H1 (cell line): ENCODE data around the gene CHD2. TPM values are rescaled to one million over a fixed set of nuclear protein-coding genes. Genes with fewer than 3 reads are reported as not detected.

Experiments used
- CTCF ChIA-PET: fragments of 300-600 bp; sonication (Branson Sonifier 250); formaldehyde crosslinking; loops from one replicate; lab custom pipeline; 2021; ENCODE audit not compliant: partially characterized antibody; lab: Charles Lee
- POLR2A ChIA-PET: fragments of 300-600 bp; sonication (Branson Sonifier 250); formaldehyde crosslinking; loops from one replicate; lab custom pipeline; 2021; ENCODE audit warnings: inconsistent platforms; ENCODE audit not compliant: partially characterized antibody; lab: Charles Lee
- DNase-seq, 2 experiments: peaks; one replicate each; pipeline versions ENCODE4 v3.0.0 to v3.0.0-alpha.2; 2010 to 2022; ENCODE audit warnings: low spot score in 2 of 2, low read depth in 1 of 2, mixed read lengths in 1 of 2
- FAIRE-seq: peaks from 2 replicates; lab custom pipeline; 2011; peaks lifted over from hg19 to GRCh38; lab: Jason Lieb, UNC
- H2AFZ ChIP-seq: 2 replicates; pipeline ENCODE4 v1.8.1; 2012; ENCODE audit warnings: low read length, inconsistent platforms
- H2AK5ac ChIP-seq: 2 replicates; pipeline ENCODE4 v1.6.1; 2013; ENCODE audit warnings: low read depth, low read length
- H2BK120ac ChIP-seq: replicated peaks from 2 replicates; pipeline ENCODE3; 2013; ENCODE audit warnings: low read depth, low read length, inconsistent platforms
- H2BK12ac ChIP-seq: 2 replicates; pipeline ENCODE4 v1.6.1; 2013; ENCODE audit warnings: low read depth, low read length
- H2BK15ac ChIP-seq: 2 replicates; pipeline ENCODE4 v1.6.1; 2013; ENCODE audit warnings: low read length
- H2BK20ac ChIP-seq: 2 replicates; pipeline ENCODE4 v1.6.1; 2013; ENCODE audit warnings: low read length
- H2BK5ac ChIP-seq: 2 replicates; pipeline ENCODE4 v1.6.1; 2013; ENCODE audit warnings: low read depth, low read length
- H3K14ac ChIP-seq: 2 replicates; pipeline ENCODE4 v1.6.1; 2013; ENCODE audit warnings: inconsistent platforms; ENCODE audit not compliant: insufficient read length
- H3K18ac ChIP-seq: 2 replicates; pipeline ENCODE4 v1.6.1; 2013; ENCODE audit warnings: low read length; ENCODE audit errors: extremely low read depth
- H3K23ac ChIP-seq: 2 replicates; pipeline ENCODE4 v1.6.1; 2013; ENCODE audit warnings: inconsistent platforms; ENCODE audit not compliant: insufficient read length
- H3K23me2 ChIP-seq: 2 replicates; pipeline ENCODE4 v1.6.1; 2013; ENCODE audit warnings: low read depth, low read length
- H3K27ac ChIP-seq: 2 replicates; pipeline ENCODE4 v1.6.1; 2011; ENCODE audit warnings: low read depth, low read length, inconsistent platforms
- H3K27me3 ChIP-seq, 4 experiments: replicated peaks in 1 of 4; 1 replicate in 1 of 4; 2 replicates in 3 of 4; pipeline versions ENCODE4 v1.6.1 to v1.8.1; 2011 to 2013; ENCODE audit warnings: low read length in 3 of 4, mild to moderate bottlenecking in 3 of 4, inconsistent platforms in 2 of 4, mixed read lengths in 2 of 4, moderate library complexity in 1 of 4; ENCODE audit not compliant: control insufficient read depth in 3 of 4, insufficient read depth in 3 of 4; ENCODE audit errors: extremely low read depth in 1 of 4
- H3K36me3 ChIP-seq, 4 experiments: 2 replicates each; pipeline versions ENCODE4 v1.6.1 to v1.8.1; 2011 to 2013; ENCODE audit warnings: mild to moderate bottlenecking in 4 of 4, low read length in 3 of 4, moderate library complexity in 2 of 4, control low read depth in 1 of 4, inconsistent platforms in 1 of 4; ENCODE audit not compliant: insufficient read depth in 4 of 4, control insufficient read depth in 2 of 4
- H3K4ac ChIP-seq: replicated peaks from 2 replicates; pipeline ENCODE3; 2013; ENCODE audit warnings: low read length, low read depth, mixed read lengths, inconsistent platforms; ENCODE audit not compliant: insufficient read length
- H3K4me1 ChIP-seq, 4 experiments: replicated peaks in 1 of 4; 1 replicate in 1 of 4; 2 replicates in 3 of 4; pipeline versions ENCODE4 v1.6.1 to v1.8.1; 2011 to 2013; ENCODE audit warnings: low read length in 3 of 4, inconsistent platforms in 2 of 4, mixed read lengths in 1 of 4; ENCODE audit not compliant: insufficient read depth in 4 of 4, control insufficient read depth in 3 of 4
- H3K4me2 ChIP-seq, 2 experiments: 2 replicates each; pipeline versions ENCODE4 v1.6.1 to v1.8.1; 2011 to 2013; ENCODE audit warnings: low read depth in 2 of 2, low read length in 2 of 2, control low read depth in 1 of 2, inconsistent platforms in 1 of 2, mild to moderate bottlenecking in 1 of 2; ENCODE audit not compliant: insufficient read depth in 1 of 2
- H3K4me3 ChIP-seq, 4 experiments: fragments of 200-600, 300-600 bp in 1 of 4; sonication (generic), shearing (Covaris generic), sonication (Bioruptor Twin) in 1 of 4; 2 replicates each; pipeline versions ENCODE4 v1.5.1 to v1.8.1; 2011 to 2016; ENCODE audit warnings: low read length in 4 of 4, low read depth in 3 of 4, control low read depth in 2 of 4, inconsistent platforms in 2 of 4, mild to moderate bottlenecking in 2 of 4, mixed read lengths in 1 of 4, moderate library complexity in 1 of 4; ENCODE audit not compliant: insufficient read depth in 2 of 4; ENCODE audit errors: extremely low read depth in 1 of 4
- H3K56ac ChIP-seq: replicated peaks from 2 replicates; pipeline ENCODE3; 2013; ENCODE audit warnings: low read depth, mild to moderate bottlenecking, mixed read lengths, low read length, inconsistent platforms; ENCODE audit not compliant: insufficient read length
- H3K79me1 ChIP-seq: 2 replicates; pipeline ENCODE4 v1.6.1; 2013; ENCODE audit warnings: low read depth, low read length, control low read depth
- H3K79me2 ChIP-seq, 2 experiments: 2 replicates each; pipeline versions ENCODE4 v1.6.1 to v1.8.1; 2012 to 2013; ENCODE audit warnings: low read length in 2 of 2, mild to moderate bottlenecking in 2 of 2, inconsistent platforms in 1 of 2; ENCODE audit not compliant: insufficient read depth in 2 of 2, control insufficient read depth in 1 of 2
- H3K9ac ChIP-seq, 4 experiments: replicated peaks in 1 of 4; 1 replicate in 1 of 4; 2 replicates in 3 of 4; pipeline versions ENCODE4 v1.6.1 to v1.8.1; 2011 to 2013; ENCODE audit warnings: low read depth in 3 of 4, low read length in 3 of 4, control low read depth in 2 of 4, mild to moderate bottlenecking in 2 of 4, moderate library complexity in 2 of 4, inconsistent platforms in 1 of 4; ENCODE audit errors: extremely low read depth in 1 of 4
- H3K9me3 ChIP-seq, 2 experiments: 2 replicates each; pipeline versions ENCODE4 v1.6.1 to v1.8.1; 2012 to 2013; ENCODE audit warnings: mild to moderate bottlenecking in 2 of 2, moderate library complexity in 2 of 2, control low read depth in 1 of 2, inconsistent platforms in 1 of 2, low read depth in 1 of 2, low read length in 1 of 2, mixed read lengths in 1 of 2; ENCODE audit not compliant: insufficient read depth in 2 of 2
- H4K20me1 ChIP-seq, 2 experiments: replicated peaks in 1 of 2; 2 replicates each; pipeline versions ENCODE3 to v1.8.1; 2011 to 2013; ENCODE audit warnings: inconsistent platforms in 2 of 2, low read length in 2 of 2, mild to moderate bottlenecking in 1 of 2; ENCODE audit not compliant: insufficient read depth in 2 of 2, control insufficient read depth in 1 of 2
- H4K5ac ChIP-seq: 2 replicates; pipeline ENCODE4 v1.6.1; 2013; ENCODE audit warnings: low read length, low read depth, mixed read lengths, inconsistent platforms; ENCODE audit not compliant: insufficient read length
- H4K8ac ChIP-seq: 2 replicates; pipeline ENCODE4 v1.8.0; 2013; ENCODE audit warnings: mild to moderate bottlenecking, moderate library complexity, low read length, inconsistent platforms; ENCODE audit not compliant: insufficient read depth; ENCODE audit errors: extremely low read depth
- H4K91ac ChIP-seq: replicated peaks from 2 replicates; pipeline ENCODE3; 2013; ENCODE audit warnings: low read length, mixed read lengths, inconsistent platforms; ENCODE audit not compliant: insufficient read length
- CBX8 ChIP-seq: fragments of 300-800, 300-1000 bp; sonication (generic); IDR thresholded peaks from 2 replicates; pipeline ENCODE4 v1.7.1; 2016; ENCODE audit warnings: low read depth, low read length, borderline replicate concordance
- CHD1 ChIP-seq: IDR thresholded peaks from 2 replicates; pipeline ENCODE4 v1.6.1; 2012; ENCODE audit warnings: low read depth, low read length, improper control_type of control experiment
- CTCF ChIP-seq, 3 experiments: IDR thresholded peaks; 1 replicate in 2 of 3; 2 replicates in 1 of 3; pipeline versions ENCODE4 v1.5.1 to v1.6.1; 2011; ENCODE audit warnings: low read length in 3 of 3, mild to moderate bottlenecking in 3 of 3, inconsistent platforms in 2 of 3, low read depth in 1 of 3, moderate library complexity in 1 of 3; ENCODE audit not compliant: insufficient read depth in 1 of 3; ENCODE audit errors: control extremely low read depth in 1 of 3
- FOSL1 ChIP-seq: IDR thresholded peaks from 2 replicates; pipeline ENCODE4 v1.6.1; 2011; ENCODE audit warnings: mild to moderate bottlenecking, low read depth, low read length, moderate library complexity; ENCODE audit not compliant: insufficient read depth
- GABPA ChIP-seq: IDR thresholded peaks from 2 replicates; pipeline ENCODE4 v1.6.1; 2011; ENCODE audit warnings: mild to moderate bottlenecking, low read length, moderate library complexity, borderline replicate concordance; ENCODE audit not compliant: insufficient read depth
- JUND ChIP-seq: IDR thresholded peaks from 2 replicates; pipeline ENCODE4 v1.6.1; 2011; ENCODE audit warnings: mild to moderate bottlenecking, improper control_type of control experiment, low read length
- KDM5A ChIP-seq: fragments of 200-600 bp; IDR thresholded peaks from 2 replicates; pipeline ENCODE4 v1.7.1; 2012; ENCODE audit warnings: mild to moderate bottlenecking, low read length, inconsistent platforms, mixed read lengths
- RXRA ChIP-seq: IDR thresholded peaks from 2 replicates; pipeline ENCODE4 v1.6.1; 2011; ENCODE audit warnings: low read depth, mild to moderate bottlenecking, low read length, moderate library complexity; ENCODE audit not compliant: insufficient read depth
- SP4 ChIP-seq: IDR thresholded peaks from 2 replicates; pipeline ENCODE4 v1.6.1; 2012; ENCODE audit warnings: low read length, inconsistent platforms
- TAF7 ChIP-seq: optimal IDR thresholded peaks from 2 replicates; pipeline ENCODE3; 2011; ENCODE audit warnings: low read depth, mild to moderate bottlenecking, inconsistent platforms, low read length, moderate library complexity, borderline replicate concordance
- TBP ChIP-seq: IDR thresholded peaks from 2 replicates; pipeline ENCODE4 v1.6.1; 2011; ENCODE audit warnings: low read depth, low read length, improper control_type of control experiment
- WGBS, 2 experiments: shearing (Covaris generic) in 1 of 2; methylation state at CpG; one replicate each; pipeline versions ENCODE4 v1.1.6 to v1.1.7; 2013 to 2015; ENCODE audit warnings: low lambda C conversion rate in 2 of 2, mixed read lengths in 2 of 2, inconsistent platforms in 1 of 2, low coverage in 1 of 2, missing lambda C conversion rate in 1 of 2; ENCODE audit not compliant: insufficient replicate concordance in 2 of 2, insufficient coverage in 1 of 2, insufficient read length in 1 of 2; ENCODE audit errors: extremely low coverage in 1 of 2, missing lambda C conversion rate in 1 of 2; 5-methylcytosine and 5-hydroxymethylcytosine counted together
- polyA plus RNA-seq, 7 experiments: library from polyadenylated mRNA; depleted of rRNA in 3 of 7; stranded (reverse) in 5 of 7; unstranded in 2 of 7; fragments of >200 nt in 5 of 7; fragments of 200-250 nt in 2 of 7; gene quantifications; 1 replicate in 5 of 7; 2 replicates in 1 of 7; 4 replicates in 1 of 7; pipeline versions ENCODE4 v1.2.1 to v1.2.3, GENCODE V29; 2011 to 2013; ENCODE audit warnings: missing spikeins in 2 of 7, mixed read lengths in 2 of 7
- total RNA-seq: library from RNA; stranded (reverse); fragmentation: NEBNext Ultra II Directional; extraction: Animal tissue kit (Norgen Biotek cat#: 25700); gene quantifications from 2 replicates; pipeline ENCODE4 v1.2.1, GENCODE V29; 2021

Gene CHD2
- total and polyA plus RNA-seq, 2 of the 8 experiments (the other 6 are each of a cell fraction or from before 2014, with no cell fraction given): 28.8 to 70.0 TPM

GRCh38 chr15:92906020-92906419, 5.9 kb downstream of the CHD2 start:
- TF ChIP-seq SP4 (no peak), KDM5A (no peak), CTCF (IDR thresholded peaks at IDR 0.05; ENCODE audit: control extremely low read depth in 1 of 3, insufficient read depth in 1 of 3, low read depth in 1 of 3, low read length in 3 of 3) (no peak), JUND (no peak), CHD1 (no peak), TAF7 (no peak), CBX8 (no peak), RXRA (no peak), TBP (no peak), FOSL1 (no peak), GABPA (no peak)
- no peak overlapping the region for H2BK12ac ChIP-seq
- DNase-seq: no peak
- H3K14ac ChIP-seq: no peak overlapping the region
- H2AK5ac ChIP-seq: no peak overlapping the region
- H3K27ac ChIP-seq: no peak overlapping the region
- H4K91ac ChIP-seq: no peak overlapping the region
- H3K36me3 ChIP-seq: peaks cover 0 to 30% (median 0%) of the 10 kb centered on the region in 4 experiments; a peak in 1 of 8 replicates
- no peak overlapping the region for H3K4me2 ChIP-seq
- H3K23ac ChIP-seq: no peak overlapping the region
- no peaks in the 10 kb centered on the region for H3K27me3 ChIP-seq
- H2AFZ ChIP-seq: no peak overlapping the region
- no peak overlapping the region for H2BK15ac ChIP-seq
- no peaks in the 10 kb centered on the region; the same call in 1 of the 2 replicates for H3K79me1 ChIP-seq
- POLR2A ChIA-PET: interaction anchor here (6.8 to 7.7 kb wide), 2 partner anchors 9 to 20 kb away, joined by 105 to 255 read pairs; no protein-coding TSS in a partner anchor
- peaks cover 2% of the 10 kb centered on the region; the same call in 1 of the 2 replicates for H3K23me2 ChIP-seq
- peaks cover 24 to 26% of the 10 kb centered on the region in 2 experiments for H4K20me1 ChIP-seq
- WGBS, 2 experiments: 88% methylated on average over 3 of the region's 3 CpGs; no CpG with 5 or more reads in 1 of the 2 experiments
- no peaks in the 10 kb centered on the region for H3K9me3 ChIP-seq
- H4K8ac ChIP-seq: no peak overlapping the region
- H3K56ac ChIP-seq: no peak overlapping the region
- H2BK120ac ChIP-seq: no peak overlapping the region
- no peak overlapping the region for H3K9ac ChIP-seq
- no peak overlapping the region for H4K5ac ChIP-seq
- CTCF ChIA-PET: interaction anchor here (1.0 to 4.2 kb wide), 2 partner anchors 11 to 97 kb away, joined by 4 to 31 read pairs; no protein-coding TSS in a partner anchor
- no peak overlapping the region for H3K18ac ChIP-seq
- H3K79me2 ChIP-seq: peaks cover 46 to 97% of the 10 kb centered on the region in 2 experiments
- H3K4ac ChIP-seq: no peak overlapping the region
- H2BK5ac ChIP-seq: no peak overlapping the region
- peaks cover 0 to 16% (median 5%) of the 10 kb centered on the region in 4 experiments; a peak in 6 of 7 replicates for H3K4me1 ChIP-seq
- FAIRE-seq: no peak
- no peak overlapping the region for H3K4me3 ChIP-seq
- H2BK20ac ChIP-seq: no peak overlapping the region
